Stomach (tissue), 9 donors: ENCODE data around the gene MB. TPM values are rescaled to one million over a fixed set of nuclear protein-coding genes. Genes with fewer than 3 reads are reported as not detected.

ENCODE experiments used
- DNase-seq, 2 donors: peaks; one replicate each; pipeline versions ENCODE4 v3.0.0 to v3.0.0-alpha.2; 2013 to 2019
- H3K27ac ChIP-seq, 5 donors: fragments of 200-600 bp in 4 of 5; sonication (generic) in 4 of 5; one replicate each; pipeline ENCODE4 v1.5.1; 2013 to 2019; ENCODE audit warnings: mild to moderate bottlenecking in 1 of 5, moderate library complexity in 1 of 5
- H3K27me3 ChIP-seq, 3 donors: fragments of 200-600 bp; sonication (generic); one replicate each; pipeline ENCODE4 v1.5.1; 2017 to 2019; ENCODE audit warnings: mixed run types in 1 of 3
- H3K36me3 ChIP-seq, 4 donors: fragments of 200-600 bp; sonication (generic); 1 replicate in 3 of 4; 2 replicates in 1 of 4; pipeline ENCODE4 v1.5.1; 2016 to 2019
- H3K4me1 ChIP-seq, 4 donors: fragments of 200-600 bp; sonication (generic); one replicate each; pipeline ENCODE4 v1.5.1; 2016 to 2019
- H3K4me3 ChIP-seq, 4 donors: fragments of 200-600 bp; sonication (generic) in 3 of 4; one replicate each; pipeline ENCODE4 v1.5.1; 2016 to 2019; ENCODE audit warnings: mild to moderate bottlenecking in 1 of 4
- H3K9me3 ChIP-seq, 4 donors: fragments of 200-600 bp; sonication (generic); one replicate each; pipeline ENCODE4 v1.5.1; 2016 to 2019
- CTCF ChIP-seq, 7 experiments: fragments of 450-650 bp in 4 of 7; fragments of 200-600 bp in 3 of 7; sonication (generic) in 3 of 7; IDR thresholded peaks; one replicate each; pipeline ENCODE4 v1.5.1; 2016 to 2019; ENCODE audit warnings: antibody characterized with exemption in 7 of 7, control low read depth in 2 of 7, mild to moderate bottlenecking in 1 of 7
- EP300 ChIP-seq: sonication (generic); formaldehyde crosslinking; IDR thresholded peaks from one replicate; pipeline ENCODE4 v1.6.1; 2017; ENCODE audit warnings: antibody characterized with exemption
- POLR2A ChIP-seq, 4 donors: fragments of 450-650 bp; IDR thresholded peaks; one replicate each; pipeline ENCODE4 v1.6.1; 2016; ENCODE audit warnings: antibody characterized with exemption in 4 of 4, control low read depth in 2 of 4, mild to moderate bottlenecking in 1 of 4, moderate library complexity in 1 of 4
- POLR2AphosphoS5 ChIP-seq, 3 donors: sonication (generic); formaldehyde crosslinking; IDR thresholded peaks; one replicate each; pipeline ENCODE4 v1.6.1; 2016; ENCODE audit warnings: antibody characterized with exemption in 3 of 3
- WGBS, 5 donors: extraction: QIAGEN DNeasy Blood & Tissue Kit in 3 of 5; methylation state at CpG; one replicate each; pipeline versions ENCODE4 v1.1.5 to v1.1.7; 2013 to 2018; 5-methylcytosine and 5-hydroxymethylcytosine counted together
- intact Hi-C: fragments of 100-400 bp; cut with DNase I; formaldehyde crosslinking; loops from one replicate; pipeline ENCODE4 v1.15.1; 2023; ENCODE audit warnings: low total_unique reads
- polyA plus RNA-seq, 3 donors: library from polyadenylated mRNA; stranded (reverse); fragments of 200-250 nt; gene quantifications; one replicate each; pipeline ENCODE4 v1.2.3, GENCODE V29; 2013
- total RNA-seq, 5 donors: library from RNA; depleted of rRNA; stranded (reverse); fragments of >200 nt; gene quantifications; one replicate each; pipeline versions ENCODE4 v1.1.0 to v1.2.3, GENCODE V29; 2014 to 2016
- donor health status: healthy with polysubstance abuse.
- donor health status: Bipolar disorder and iron deficiency.
- donor health status: healthy.

Gene MB
- total and polyA plus RNA-seq, 8 donors = 0.87 to 29.5 (median 2.2) TPM; not detected in 3

GRCh38 chr22:35649026-35649553 lies 32.0 kb upstream of the MB start:
- no peak for TF ChIP-seq POLR2A (IDR thresholded peaks at IDR 0.05)
- TF ChIP-seq POLR2AphosphoS5 (IDR thresholded peaks at IDR 0.05) = no peak
- no peak for TF ChIP-seq EP300
- TF ChIP-seq CTCF (IDR thresholded peaks at IDR 0.05) = no peak
- Histone ChIP-seq H3K9me3 (no peaks in the 10 kb centered on the region), H3K4me1 (peaks cover 7 to 44% (median 36%) of the 10 kb centered on the region in 4 donors), H3K4me3 (peak overlapping the region; percentile 57 to 85 (median 66)), H3K27me3 (no peaks in the 10 kb centered on the region), H3K27ac (peak overlapping the region; percentile 90 to 98 (median 92)), H3K36me3 (peaks cover 0 to 7% (median 4%) of the 10 kb centered on the region in 4 donors)
- intact Hi-C loops = no loop called here
- WGBS, 5 donors = 30 to 48% (median 33%) methylated on average over 7 of the region's 7 CpGs
- no peak for DNase-seq

- peak; percentile 46 to 89 for DNase-seq
- H3K36me3 ChIP-seq = peaks cover 0 to 3% (median 0%) of the 10 kb centered on the region in 4 donors
- no peaks in the 10 kb centered on the region for H3K27me3 ChIP-seq
- no peaks in the 10 kb centered on the region for H3K9me3 ChIP-seq
- intact Hi-C loops = no loop called here
- peak within 1 kb of the TSS; percentile 90 to 98 (median 92) for H3K27ac ChIP-seq
- 7 to 14% (median 11%) methylated on average over 18 of the region's 18 CpGs for WGBS, 5 donors
- TF ChIP-seq EP300 = no peak
- TF ChIP-seq CTCF (IDR thresholded peaks at IDR 0.05) = no peak
- TF ChIP-seq POLR2AphosphoS5 (IDR thresholded peaks at IDR 0.05) = peak; percentile 22 to 85 (median 83)
- TF ChIP-seq POLR2A (IDR thresholded peaks at IDR 0.05) = no peak
- H3K4me3 ChIP-seq = peak within 1 kb of the TSS; percentile 57 to 85 (median 66)
- H3K4me1 ChIP-seq = peaks cover 7 to 39% (median 36%) of the 10 kb centered on the region in 4 donors
These were observed 31.2 kb upstream of the MB start, which contains the start of gene APOL6 for GRCh38 chr22:35648066-35649025. Gene APOL6, plus strand, starts transcription at chr22:35648446. Its CDS starts 7,980 bp downstream, at chr22:35656426.

- TF ChIP-seq CTCF (IDR thresholded peaks at IDR 0.05) (no peak), EP300 (no peak), POLR2AphosphoS5 (IDR thresholded peaks at IDR 0.05) (no peak), POLR2A (IDR thresholded peaks at IDR 0.05) (no peak)
- Histone ChIP-seq H3K9me3 (no peaks in the 10 kb centered on the region), H3K4me1 (peaks cover 7 to 41% (median 32%) of the 10 kb centered on the region in 4 donors), H3K27me3 (no peaks in the 10 kb centered on the region), H3K36me3 (no peaks in the 10 kb centered on the region), H3K4me3 (no peak overlapping the region), H3K27ac (no peak overlapping the region)
- WGBS, 5 donors = 87 to 98% (median 93%) methylated on average over 4 of the region's 4 CpGs
- no peak for DNase-seq
- intact Hi-C loops = no loop called here
These were observed 28.5 kb upstream of the MB start for GRCh38 chr22:35645646-35646045.

GRCh38 chr22:35643991-35644390 lies 26.9 kb upstream of the MB start:
- Histone ChIP-seq H3K36me3 (no peaks in the 10 kb centered on the region), H3K4me1 (peaks cover 9 to 27% (median 21%) of the 10 kb centered on the region in 4 donors), H3K27ac (no peak overlapping the region), H3K9me3 (no peaks in the 10 kb centered on the region), H3K27me3 (no peaks in the 10 kb centered on the region), H3K4me3 (no peak overlapping the region)
- DNase-seq = no peak
- 83 to 100% (median 98%) methylated on average over 1 of the region's 1 CpG for WGBS, 5 donors
- no peak for TF ChIP-seq POLR2A (IDR thresholded peaks at IDR 0.05)
- TF ChIP-seq POLR2AphosphoS5 (IDR thresholded peaks at IDR 0.05) = no peak
- TF ChIP-seq EP300 = no peak
- TF ChIP-seq CTCF (IDR thresholded peaks at IDR 0.05) = no peak
- intact Hi-C loops = no loop called here
